ENCODE measurements around the gene SLC19A1.

Gene SLC19A1

DNA sequence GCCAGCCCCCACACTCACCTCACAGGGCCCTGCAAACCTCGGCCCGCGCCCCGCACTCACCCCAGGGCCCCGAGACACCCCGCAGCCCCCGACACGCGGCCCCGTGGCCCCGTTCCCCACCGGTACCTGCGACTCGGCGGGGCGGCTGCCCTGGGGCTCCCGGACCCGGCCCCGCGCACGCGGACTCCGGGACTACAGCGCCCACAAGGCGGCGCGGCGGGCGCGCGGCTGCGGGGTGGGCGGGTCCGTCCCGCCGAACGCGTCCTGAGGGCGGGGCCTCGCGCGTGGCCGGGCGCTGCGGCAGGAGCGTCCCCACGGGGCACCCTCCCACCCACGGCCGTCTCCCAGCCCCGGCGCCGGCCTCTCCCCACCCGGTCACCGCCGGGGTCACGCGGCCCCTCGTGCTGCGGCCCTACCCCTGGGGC lies at the start of gene SLC19A1:
SLC19A1 (minus strand) TSS at position 199 of the 425 bp plus-strand sequence. CDS start 4,481 bp downstream, outside the sequence.
- DNase-seq, result peak; percentile 76 to 77

DNA sequence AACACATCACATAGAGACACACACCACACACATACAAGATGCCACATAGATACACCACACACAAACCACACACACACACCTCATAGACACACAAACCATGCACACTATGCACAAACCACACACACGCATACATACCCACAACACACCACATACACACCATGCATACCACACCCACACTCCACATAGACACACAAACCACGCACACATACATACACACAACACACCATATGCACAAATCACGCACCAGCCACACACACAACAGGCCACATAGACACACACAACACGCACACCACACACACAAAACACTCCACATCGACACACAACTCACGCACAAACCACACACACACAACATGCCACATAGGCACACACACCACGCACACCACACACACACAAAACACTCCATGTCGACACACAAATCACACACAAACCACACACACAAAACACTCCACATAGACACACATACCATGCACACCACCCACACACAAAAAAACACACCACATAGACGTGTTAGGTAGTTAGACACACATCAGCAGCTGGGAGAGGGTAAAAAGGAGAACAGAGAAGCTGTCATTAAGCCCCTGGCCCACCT lies 49.5 kb upstream of the SLC19A1 start:
- no peak for DNase-seq

DNA sequence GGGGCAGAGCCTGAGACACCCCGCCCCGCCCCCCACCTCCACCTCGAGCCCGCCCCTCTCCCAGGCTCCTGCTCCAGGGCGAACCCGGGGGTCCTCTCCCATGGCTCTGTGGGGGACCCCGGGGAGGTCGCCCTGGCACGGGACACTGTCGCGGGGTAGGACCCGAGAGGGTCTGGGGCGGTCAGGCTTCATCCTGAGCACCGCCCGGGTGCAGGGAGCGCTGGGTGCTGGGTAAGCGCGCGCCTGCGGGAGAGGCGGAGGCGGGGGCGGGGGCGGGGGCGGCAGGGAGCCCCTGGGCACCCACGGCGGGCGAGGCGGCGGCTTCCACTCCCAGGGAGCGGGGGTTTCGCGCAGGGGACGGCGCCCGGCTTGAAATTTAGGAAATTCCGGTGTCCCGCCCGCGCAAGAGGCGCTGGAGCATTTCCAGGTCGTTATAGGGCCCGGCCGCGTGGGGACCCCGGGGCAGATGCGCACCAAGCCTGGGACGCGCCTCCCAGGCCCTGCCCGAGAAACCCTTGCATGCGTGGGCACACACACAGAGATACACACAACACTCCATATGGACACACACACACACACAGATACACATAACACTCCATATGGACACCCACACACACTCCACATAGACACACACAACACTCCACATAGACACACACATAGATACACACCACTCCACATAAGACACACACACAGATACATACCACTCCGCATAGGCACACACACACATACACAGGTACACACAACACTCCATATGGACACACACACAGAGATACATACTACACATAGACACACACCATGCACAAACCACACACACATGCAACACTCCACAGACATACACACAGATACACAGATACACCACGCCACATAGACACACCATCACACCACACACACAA lies 48.7 kb upstream of the SLC19A1 start:
- DNase-seq, result peak; percentile 45 to 53

DNA sequence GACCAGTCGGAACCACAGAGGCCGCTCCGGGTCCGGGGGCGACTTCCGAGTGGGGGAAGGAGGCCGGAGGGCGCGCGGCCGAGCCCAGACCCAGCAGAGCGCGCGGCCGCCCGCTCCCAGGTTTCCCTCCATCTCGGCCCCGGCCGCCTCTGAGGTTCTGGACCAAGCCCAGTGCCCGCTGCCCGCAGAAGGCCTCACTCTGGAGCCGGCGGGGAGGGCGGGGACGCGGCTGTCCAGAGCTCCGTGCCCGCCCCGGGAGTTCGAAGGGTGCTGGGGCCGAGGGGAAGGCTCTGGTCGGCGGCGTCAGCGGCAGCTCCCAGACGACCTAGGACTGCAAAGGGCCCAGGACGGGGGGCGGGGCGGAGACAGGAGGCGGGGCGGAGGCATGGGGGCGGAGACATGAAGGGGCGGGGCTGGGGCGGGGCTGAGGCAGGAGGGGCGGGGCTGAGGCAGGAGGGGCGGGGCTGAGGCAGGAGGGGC lies 48.0 kb upstream of the SLC19A1 start:
- peak; percentile 65 for DNase-seq

DNA sequence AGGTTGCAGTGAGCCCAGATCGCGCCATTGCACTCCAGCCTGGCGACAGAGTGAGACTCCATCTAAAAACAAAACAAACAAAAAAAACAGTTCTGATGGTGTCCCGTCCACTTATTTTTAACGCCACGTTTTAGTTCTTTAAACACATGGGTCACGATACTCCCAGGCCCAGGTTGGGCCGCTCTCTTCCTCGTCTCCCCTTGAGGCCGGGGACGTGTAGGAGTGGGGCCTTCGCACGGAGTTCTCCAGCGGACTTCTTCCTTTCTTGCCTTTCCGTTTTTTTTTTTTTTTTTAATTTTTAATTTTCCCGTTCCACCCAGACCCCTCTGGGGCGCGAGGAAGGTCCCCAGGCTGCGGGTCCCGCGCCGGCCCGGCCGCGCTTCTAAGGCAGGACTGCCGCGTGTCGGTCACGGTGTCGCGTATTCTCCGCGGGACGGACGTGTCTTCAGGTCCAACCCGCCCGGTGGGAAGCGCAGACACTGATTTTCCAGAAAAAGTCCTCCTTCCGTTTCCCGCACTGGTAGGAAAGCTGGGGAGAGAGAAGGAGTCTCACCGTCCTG lies 47.5 kb upstream of the SLC19A1 start:
- DNase-seq, result no peak

DNA sequence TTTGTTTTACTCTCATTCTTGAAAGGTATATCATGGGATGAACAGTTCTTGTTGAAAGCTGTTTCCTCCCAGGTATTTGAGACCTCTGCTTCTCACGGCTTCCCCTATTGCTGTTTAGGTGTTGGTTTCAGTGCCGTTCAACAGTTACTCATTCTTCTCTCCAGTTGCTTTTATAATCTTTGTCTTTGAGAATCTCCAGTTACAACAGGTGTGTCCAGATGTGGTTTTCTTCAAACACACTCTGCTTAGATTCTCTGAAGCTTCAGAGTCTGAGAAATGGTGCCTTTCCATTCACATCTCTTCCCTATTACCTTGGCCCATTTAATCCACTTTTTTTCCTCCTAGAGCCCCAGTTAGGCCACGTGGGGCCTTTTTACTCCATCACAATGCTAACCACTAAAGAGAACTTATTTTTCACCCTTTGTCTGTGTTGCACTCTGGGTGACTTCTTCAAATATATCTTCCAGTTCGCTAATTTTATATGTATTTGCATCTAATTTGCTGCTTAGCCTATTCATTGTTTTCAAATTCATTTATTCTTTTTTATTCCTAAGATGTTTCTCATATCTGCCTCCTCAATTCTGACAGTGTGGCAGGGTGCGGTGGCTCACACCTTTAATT lies 46.7 kb upstream of the SLC19A1 start:
- DNase-seq, result no peak

DNA sequence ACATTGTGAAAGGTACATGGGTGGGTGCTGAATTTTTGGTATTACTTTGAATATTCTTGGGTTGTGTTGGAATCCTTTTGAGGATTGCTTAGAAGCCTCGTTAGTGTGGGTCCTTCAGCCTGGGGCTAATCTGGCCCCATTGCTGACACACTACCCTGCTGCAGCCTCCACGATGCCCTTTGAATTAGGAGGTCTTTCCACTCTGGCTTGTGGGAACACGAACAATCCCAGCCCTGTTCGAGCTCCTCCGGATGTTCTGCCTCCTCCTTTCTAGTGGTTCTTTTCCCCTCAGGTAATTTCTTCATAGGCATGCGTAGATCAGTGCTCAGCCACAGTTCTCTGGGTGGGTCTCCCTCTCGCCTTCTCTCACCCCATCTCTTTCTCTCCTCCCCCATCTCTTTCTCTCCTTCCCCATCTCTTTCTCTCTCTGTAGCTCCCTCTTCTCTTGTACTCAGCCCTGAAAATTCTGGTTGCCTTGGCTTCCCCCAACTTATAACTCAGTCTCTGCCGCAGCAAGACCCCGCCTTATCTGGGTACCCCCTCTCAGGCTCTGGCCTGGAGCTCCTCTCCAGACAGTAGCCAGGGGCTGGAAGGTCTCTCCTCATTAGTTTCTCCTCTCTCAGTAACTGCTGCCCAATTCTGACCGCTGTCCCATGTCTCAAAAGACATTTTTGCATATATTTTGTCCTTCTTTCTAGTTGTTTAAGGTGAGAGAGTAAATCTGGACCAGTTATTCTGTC lies 46.0 kb upstream of the SLC19A1 start:
- DNase-seq, result no peak

DNA sequence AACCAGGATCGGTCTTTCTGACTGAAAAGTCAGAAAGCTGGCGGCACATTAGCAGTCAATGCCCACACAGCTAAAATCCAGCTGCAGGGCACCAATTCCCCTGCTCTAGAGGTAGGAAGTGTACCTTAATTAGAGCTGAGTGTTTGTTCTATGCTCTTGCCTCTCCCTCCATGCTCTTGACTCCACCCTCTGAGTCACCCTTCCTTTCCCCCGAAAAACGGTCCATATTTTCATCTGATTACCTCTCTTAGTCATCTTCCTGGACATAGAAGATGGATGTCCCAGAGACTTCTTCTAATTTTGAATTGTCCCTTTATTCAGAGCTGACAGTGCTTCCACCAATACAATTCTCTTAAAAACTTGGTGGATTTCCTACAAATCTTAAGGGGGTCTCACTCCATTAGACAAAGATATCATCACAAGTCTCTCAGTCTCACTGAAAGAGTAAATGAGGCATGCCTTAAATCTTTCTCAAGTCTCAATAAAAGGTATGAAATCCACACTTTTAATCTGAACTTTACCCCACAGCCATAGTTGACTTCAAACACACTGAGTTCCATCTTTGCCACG lies 44.1 kb upstream of the SLC19A1 start:
- no peak for DNase-seq

DNA sequence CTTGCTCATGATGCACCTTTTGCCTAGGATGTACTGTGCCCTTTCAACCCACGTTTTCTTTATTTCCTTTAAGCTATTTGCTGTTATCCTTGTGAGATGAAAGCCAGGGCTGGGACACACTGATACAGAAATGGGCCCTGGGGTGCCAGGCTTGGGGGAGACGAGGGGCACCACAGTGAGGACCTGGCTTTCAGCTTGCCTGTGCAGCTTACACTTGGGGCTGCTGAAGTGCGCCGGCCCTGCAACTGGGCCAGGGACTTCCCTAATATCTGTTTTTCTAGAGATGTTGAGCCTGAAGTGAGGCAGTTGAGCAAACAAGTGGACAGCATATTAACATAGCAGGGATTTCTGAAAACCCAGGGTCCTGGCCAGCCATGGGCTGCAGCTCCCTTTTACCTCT lies 42.5 kb upstream of the SLC19A1 start:
- DNase-seq, result no peak

DNA sequence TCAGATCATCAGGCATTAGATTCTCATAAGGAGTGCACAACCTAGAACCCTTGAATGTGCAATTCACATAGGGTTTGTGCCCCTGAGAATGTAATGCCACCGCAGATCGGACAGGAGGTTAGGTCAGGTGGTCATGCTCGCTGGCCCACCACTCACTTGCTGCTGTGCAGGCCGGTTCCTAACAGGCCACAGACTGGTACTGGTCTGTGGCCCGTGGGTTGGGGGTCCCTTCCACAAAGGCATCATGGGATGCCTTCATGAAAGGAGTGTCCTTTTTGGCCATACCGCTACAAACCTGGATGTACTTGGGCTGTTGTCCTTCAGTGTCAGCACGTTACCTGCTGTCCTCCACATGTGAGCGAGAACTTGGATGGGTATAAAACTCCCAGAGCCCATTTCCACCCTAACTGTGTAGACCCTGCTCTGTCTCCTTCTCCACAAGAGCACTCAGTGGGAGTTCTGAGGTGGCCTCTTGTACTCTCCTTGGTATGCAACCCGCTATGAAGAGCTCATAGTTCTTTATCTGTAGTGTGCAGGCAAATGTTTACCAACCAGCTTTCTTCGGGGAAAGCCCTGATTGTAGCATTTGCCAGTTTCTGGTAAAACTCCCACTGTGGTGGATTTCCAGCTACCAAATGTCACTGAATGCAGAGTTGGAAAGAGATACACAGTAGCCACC lies 41.7 kb upstream of the SLC19A1 start:
- no peak for DNase-seq

DNA sequence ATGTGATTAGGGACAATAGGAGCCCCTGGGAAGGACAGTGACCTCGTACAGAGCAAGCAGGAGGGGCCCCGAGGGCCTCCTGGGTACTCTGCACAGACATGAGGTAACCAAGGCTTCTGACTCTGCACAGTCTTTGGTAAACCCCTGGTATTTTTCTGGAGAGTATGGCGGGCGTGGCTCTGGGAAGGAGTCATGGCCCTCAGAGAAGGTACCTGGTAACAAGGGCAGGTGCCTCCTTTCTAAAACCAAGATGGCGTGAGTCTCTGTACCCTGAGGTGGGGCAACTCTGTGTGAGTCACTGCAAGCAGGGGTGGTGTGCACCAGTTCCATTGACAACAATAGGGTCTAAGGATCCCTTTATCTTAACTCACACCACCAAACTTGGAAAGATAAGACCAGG lies 39.9 kb upstream of the SLC19A1 start:
- no peak for DNase-seq

DNA sequence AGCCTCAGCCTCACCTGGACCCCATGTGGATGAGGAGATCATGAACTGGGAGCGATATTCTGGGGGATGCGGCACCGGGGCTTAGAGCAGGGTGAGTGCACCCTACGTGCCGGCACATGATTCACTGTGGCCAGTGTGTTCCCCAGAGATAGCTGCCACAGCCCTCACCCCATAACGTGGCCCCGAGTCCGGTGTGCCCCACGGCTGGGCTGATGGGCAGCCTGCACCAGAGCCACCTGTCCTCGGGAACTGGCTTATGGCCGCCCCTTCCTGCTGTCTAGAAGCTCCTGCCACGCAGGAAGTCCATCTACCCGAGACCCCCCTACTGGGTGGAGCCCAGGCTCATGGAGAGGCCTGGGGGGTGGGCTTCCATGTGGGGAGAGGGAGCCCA lies 39.1 kb upstream of the SLC19A1 start:
- DNase-seq, result no peak

DNA sequence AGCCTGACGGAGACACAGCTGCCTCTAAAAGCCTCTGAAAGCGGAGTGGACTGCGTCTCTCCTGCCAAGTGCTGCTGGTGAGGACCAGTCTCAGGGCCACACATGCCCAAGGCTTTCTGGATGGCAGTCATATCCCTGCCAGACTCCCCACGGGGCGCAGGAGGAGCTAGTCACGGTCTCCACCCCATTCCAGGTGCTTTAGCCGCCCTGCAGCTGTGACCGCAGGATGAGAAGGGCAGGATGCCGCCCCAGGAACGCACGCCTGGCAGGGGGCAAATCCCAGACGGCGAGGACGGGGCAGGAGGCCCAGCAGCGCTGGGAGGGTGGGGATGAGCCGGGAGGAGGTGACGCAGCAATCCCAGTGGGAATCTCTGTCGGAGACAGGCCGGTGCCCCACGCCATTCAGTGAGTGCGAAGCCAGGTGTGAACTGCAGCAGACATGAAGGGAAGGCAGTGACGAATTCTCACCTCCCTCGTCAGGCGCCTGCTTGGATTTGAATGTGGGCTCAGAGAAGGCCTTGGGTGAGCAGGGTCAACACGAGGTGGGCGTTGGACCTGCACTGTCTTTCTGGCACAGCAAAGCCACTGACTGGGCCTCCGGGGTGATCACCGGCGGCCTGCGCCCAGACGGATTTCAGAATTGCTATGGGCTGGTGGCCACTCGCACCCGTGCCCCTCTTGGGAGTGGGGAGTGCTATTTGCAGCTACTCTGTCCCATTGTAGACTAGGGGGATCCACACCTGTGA lies 38.5 kb upstream of the SLC19A1 start:
- DNase-seq, result no peak

DNA sequence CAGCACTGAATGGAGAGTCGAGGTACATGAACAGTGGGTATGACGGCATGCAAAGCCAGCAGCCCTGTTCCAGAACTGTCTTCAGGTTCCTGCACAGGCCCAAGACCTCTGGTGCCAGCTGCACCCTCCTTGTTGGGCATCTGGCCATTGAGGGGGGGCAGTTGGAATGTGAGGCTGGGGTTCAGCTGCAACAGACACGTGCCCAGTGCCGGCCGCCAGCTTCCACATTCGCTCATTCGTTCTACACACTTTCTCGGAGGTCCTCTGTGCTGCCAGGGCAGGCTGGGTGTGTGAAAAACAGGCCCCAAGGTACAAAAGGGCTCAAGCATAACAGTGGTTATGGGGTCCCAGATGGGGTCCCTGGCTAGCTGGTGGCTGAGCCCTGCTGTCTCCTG lies 37.9 kb upstream of the SLC19A1 start:
- DNase-seq, result no peak

DNA sequence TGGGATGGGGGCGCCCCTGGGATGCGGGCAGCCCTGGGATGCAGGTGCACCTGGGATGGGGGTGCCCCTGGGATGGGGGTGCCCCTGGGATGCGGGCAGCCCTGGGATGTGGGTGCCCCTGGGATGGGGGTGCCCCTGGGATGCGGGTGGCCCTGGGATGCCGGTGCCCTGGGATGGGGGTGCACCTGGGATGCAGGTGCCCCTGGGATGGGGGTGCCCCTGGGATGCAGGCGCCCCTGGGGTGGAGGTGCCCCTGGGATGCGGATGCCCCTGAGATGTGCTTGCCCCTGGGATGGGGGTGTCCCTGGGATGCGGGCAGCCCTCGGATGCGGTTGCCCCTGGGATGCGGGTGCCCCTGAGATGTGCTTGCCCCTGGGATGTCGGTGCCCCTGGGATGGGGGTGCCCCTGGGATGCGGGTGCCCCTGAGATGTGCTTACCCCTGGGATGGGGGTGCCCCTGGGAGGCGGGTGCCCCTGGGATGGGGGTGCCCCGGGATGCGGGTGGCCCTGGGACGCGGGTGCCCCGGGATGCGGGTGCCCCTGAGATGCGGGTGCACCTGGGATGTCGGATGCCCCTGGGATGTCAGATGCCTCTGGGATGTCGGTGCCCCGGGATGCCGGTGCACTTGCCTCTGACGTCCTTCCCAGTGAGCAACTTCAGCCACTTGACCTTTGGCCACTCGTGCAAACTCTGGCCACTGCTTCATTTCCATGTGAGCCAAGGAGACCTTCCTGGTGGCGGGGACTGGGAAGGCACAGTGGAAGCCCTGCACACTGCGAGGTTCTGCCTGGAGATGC lies 37.3 kb upstream of the SLC19A1 start:
- no peak for DNase-seq

DNA sequence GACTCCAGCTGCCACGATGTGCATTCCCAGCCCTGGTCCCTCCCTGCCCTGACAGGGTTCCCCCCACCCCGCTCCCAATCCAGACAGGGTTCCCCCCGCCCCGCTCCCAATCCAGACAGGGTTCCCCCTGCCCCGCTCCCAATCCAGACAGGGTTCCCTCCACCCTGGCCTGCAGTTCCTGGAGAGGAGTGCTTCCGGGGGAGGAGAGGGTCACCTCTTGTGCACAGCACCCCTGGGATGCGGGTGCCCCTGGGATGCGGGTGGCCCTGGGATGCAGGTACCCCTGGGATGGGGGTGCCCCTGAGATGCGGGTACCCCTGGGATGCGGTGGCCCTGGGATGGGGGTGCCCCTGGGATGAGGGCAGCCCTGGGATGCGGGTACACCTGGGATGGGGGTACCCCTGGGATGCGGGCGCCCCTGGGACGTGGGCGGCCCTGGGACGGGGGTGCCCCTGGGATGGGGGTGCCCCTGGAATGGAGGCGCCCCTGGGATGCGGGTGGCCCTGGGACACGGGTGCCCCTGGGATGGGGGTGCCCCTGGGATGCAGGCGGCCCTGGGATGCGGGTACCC lies 36.7 kb upstream of the SLC19A1 start:
- no peak for DNase-seq

DNA sequence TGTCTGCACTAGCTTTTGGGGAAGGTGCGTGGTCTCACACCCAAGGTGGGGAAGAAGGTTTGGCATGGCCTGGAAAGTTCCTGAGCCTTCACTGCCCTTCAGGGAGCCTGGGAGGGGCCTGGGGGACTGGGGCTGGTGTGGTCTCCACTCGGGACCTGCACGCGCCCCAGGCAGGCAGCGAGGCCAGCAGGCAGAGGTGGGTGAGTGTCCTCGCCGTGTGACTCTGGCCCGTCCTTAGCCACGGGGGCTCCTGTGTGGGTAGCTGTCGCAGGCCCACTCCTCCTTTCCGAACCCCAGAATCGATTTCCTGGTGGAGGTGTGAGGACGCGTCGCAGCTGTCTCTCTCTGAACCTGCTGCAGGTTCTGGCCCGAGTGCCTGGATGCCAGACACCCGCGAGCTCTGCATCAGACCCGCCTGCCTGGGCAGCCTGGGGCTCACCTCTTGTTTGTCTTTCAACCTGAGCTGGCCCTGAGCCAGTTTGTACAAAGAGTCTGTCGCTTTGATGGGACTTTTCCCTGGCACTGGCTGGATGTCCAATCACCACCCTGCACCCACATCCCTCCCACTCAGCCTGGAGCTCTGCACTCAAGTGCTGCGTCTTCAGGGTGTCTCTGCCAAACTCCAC lies 36.0 kb upstream of the SLC19A1 start:
- DNase-seq, result no peak

DNA sequence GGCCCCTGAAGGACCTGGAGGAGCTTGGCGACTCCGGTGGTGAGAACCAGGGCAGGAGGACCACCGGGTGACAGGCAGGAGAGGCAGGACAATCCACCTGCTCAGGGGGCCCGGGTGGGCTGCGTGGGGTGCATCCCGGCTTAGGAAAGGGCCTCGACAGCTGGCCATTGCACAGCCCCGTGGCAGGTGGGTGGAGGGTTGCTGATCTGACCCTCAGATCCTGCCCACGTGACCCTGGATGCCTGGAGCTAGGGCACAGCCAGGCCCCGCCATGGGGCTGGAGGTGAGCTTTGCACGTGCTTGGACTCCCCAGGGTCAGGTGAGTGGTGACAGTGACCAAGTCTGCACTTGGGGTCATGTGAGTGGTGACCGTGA lies 35.5 kb upstream of the SLC19A1 start:
- no peak for DNase-seq
